Muscle of leg (tissue), 16 donors: ENCODE data around the gene NPIPB2. TPM values are rescaled to one million over a fixed set of nuclear protein-coding genes. Genes with fewer than 3 reads are reported as not detected.
"Not testable (repeated sequence)": the region's sequence is repeated elsewhere in the genome, so short reads cannot be mapped to it uniquely, and the experiment has no call there.

Experiments used
- DNase-seq: peaks from one replicate; pipeline ENCODE4 v3.0.0; 2013
- H3K27ac ChIP-seq: one replicate; pipeline ENCODE4 v1.5.1; 2013; ENCODE audit warnings: mild to moderate bottlenecking, low read length, control low read depth
- H3K27me3 ChIP-seq: one replicate; pipeline ENCODE4 v1.6.1; 2013; ENCODE audit warnings: low read length; ENCODE audit not compliant: control insufficient read depth, insufficient read depth
- H3K36me3 ChIP-seq: one replicate; pipeline ENCODE4 v1.6.1; 2013; ENCODE audit warnings: low read length; ENCODE audit not compliant: control insufficient read depth, insufficient read depth
- H3K4me1 ChIP-seq: one replicate; pipeline ENCODE4 v1.6.1; 2013; ENCODE audit warnings: low read length; ENCODE audit not compliant: control insufficient read depth, insufficient read depth
- H3K4me3 ChIP-seq: one replicate; pipeline ENCODE4 v1.5.1; 2013; ENCODE audit warnings: low read length, control low read depth
- H3K9me3 ChIP-seq: replicated peaks from 2 replicates; pipeline ENCODE4 v1.6.1; 2013; ENCODE audit warnings: low read depth, low read length; ENCODE audit not compliant: control insufficient read depth
- WGBS: methylation state at CpG from one replicate; pipeline ENCODE4 v1.1.5; 2013; ENCODE audit warnings: missing lambda C conversion rate; ENCODE audit not compliant: insufficient coverage; 5-methylcytosine and 5-hydroxymethylcytosine counted together
- long read RNA-seq, 11 donors: transcript quantifications; one replicate each; lab custom pipeline, GENCODE V29; 2026
- polyA plus RNA-seq, 8 donors: library from polyadenylated mRNA; unstranded; fragments of 120-200 nt; gene quantifications; one replicate each; pipeline versions ENCODE4 v1.2.1 to v1.2.3, GENCODE V29; 2013; ENCODE audit warnings: inconsistent platforms in 1 of 8, low replicate concordance in 1 of 8; ENCODE audit not compliant: insufficient read length in 8 of 8, insufficient read depth in 1 of 8
- total RNA-seq: library from RNA; stranded (reverse); fragments of 120-200 nt; gene quantifications from one replicate; pipeline ENCODE4 v1.2.4, GENCODE V29; 2013

NPIPB2 gene
- total RNA-seq (2.5 TPM), polyA plus RNA-seq (1 to 10 TPM in 7 of 8 donors, not detected in 1; 1.5 to 6.5 (median 3.5) TPM)
- long read RNA-seq, donor 1: 0 reads
- long read RNA-seq, donor 2: 0 reads
- long read RNA-seq, donor 3: 0 reads
- long read RNA-seq, donor 4: 0 reads
- long read RNA-seq, donor 5: 0 reads
- long read RNA-seq, donor 6: 0 reads
- long read RNA-seq, donor 7: 0 reads
- long read RNA-seq, donor 8: 0 reads
- long read RNA-seq, donor 9: 0 reads
- long read RNA-seq, donor 10: 0 reads
- long read RNA-seq, donor 11: 0 reads

DNA sequence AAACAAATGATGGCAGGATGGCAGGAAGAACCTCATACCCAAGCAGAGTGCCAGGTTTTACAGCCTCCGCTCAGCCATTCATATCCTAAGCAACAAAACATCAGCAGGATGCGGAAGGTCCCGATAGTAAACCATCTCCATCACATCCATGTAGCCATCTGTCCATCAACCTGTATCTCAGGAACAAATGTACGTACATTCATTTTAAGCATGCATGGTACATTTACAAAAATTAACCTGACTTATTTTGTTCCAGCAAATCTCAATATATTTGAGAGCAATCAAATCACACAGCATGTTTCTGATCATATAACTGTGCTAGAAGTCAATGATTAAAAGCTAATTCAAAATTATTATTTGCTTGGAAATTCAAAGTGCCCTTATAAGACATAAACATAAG lies at the start of gene NPIPB2:
NPIPB2 (minus strand) TSS at position 101 of the 400 bp plus-strand sequence; CDS start at position 101, 0 bp downstream.
- WGBS: no CpG with 5 or more reads among the region's 4 CpGs
- not testable (repeated sequence) for H3K27me3 ChIP-seq, DNase-seq, H3K9me3 ChIP-seq, H3K36me3 ChIP-seq, H3K4me1 ChIP-seq, H3K27ac ChIP-seq, H3K4me3 ChIP-seq

DNA sequence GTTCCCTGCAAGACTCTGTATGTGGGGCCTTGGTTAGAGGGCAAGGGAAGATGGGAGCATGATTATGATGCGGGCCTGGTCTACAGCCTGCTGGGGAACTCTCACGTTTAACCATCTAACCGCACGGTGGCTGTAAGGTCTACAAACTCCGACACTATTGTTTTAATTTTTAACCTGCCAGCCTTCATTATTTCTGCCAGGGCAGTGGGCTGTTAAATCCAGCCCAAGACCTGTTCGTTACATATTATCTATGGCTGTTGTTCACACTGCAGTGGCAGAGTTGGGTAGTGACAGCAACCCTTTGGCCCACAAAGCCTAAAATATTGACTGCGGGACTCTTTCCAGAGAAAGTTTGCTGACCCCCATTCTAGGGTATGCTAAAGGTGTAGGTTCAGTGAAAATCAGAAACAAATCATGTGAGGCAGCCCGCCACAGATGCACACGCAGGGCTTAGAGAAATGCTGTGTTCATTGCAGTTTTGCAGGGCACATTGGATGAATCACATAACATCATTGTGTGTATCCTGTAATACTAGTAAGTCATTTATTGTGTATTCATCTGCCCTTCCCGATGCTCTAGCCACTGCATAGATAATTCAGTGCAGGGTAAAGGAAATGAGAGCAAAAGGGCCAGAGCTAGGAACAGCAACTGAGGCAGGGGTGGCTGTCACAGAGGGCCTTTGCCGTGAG lies 49.0 kb upstream of the NPIPB2 start:
- no peaks in the 10 kb centered on the region for H3K27me3 ChIP-seq
- H3K9me3 ChIP-seq: no peaks in the 10 kb centered on the region
- no peak overlapping the region for H3K4me3 ChIP-seq
- DNase-seq: no peak
- H3K4me1 ChIP-seq: no peaks in the 10 kb centered on the region
- no peaks in the 10 kb centered on the region for H3K36me3 ChIP-seq
- H3K27ac ChIP-seq: no peak overlapping the region
- 77% methylated on average over 6 of the region's 11 CpGs for WGBS

DNA sequence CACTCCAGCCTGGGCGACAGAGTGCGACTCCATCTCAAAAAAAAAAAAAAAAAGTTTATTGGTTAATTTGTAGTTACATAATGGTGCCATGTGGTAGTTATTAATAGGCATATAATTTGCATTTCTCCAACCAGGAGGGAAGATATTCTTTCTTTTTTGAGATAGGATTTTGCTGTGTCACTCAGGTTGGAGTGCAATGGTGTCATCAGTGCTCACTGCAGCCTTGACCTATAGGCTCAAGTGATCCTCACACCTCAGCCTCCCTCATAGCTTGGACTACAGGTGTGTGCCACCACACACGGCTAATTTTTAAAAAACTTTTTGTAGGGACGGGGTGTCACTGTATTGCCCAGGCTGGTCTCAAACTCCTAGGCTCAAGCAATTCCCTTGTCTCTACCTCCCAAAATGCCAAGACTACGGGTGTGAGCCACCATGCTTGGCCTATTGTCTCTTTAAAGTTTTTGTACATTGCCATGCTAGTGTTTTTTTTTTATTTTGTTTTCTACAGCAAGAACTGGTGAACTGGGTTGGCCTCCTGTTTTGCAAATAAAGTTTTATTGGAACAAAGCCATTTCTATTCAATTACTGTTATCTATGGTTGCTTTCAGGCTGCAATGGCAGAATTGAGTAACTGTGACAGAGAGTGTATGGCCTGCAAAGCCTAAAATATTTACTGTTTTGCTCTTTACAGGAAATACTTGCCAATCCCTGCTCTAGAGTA lies 46.6 kb upstream of the NPIPB2 start:
- no peaks in the 10 kb centered on the region for H3K27me3 ChIP-seq
- no peak overlapping the region for H3K4me3 ChIP-seq
- no peaks in the 10 kb centered on the region for H3K9me3 ChIP-seq
- H3K27ac ChIP-seq: no peak overlapping the region
- no peak for DNase-seq
- H3K4me1 ChIP-seq: no peaks in the 10 kb centered on the region
- WGBS: 70% methylated on average over 2 of the region's 5 CpGs
- no peaks in the 10 kb centered on the region for H3K36me3 ChIP-seq

DNA sequence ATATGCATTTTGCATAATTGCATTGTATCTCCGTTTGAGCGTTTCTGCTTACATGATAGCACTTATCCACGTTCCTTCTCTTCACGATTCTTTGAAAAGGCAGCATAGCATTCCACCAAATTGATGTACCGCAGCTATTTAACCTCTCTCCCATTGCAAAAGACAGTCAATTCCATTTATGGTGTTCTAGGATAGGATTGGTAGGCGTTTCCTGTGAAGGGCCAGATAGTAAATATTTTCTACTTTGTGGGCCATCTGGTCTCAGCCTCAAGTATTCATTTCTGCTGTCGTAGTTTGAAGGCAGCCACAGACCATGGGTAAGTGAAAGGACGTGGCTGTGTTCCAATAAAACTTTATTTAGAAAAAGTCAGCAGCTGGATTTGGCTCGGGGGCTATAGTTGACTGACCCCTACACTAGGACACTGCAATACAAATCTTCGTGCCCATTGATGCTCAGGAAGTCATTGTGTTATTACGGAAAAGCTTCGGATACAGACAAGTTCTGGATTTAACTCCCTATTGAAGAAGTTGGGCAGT lies 44.7 kb upstream of the NPIPB2 start:
- Histone ChIP-seq H3K4me3 (no peak overlapping the region), H3K9me3 (no peaks in the 10 kb centered on the region), H3K36me3 (no peaks in the 10 kb centered on the region), H3K27me3 (no peaks in the 10 kb centered on the region), H3K4me1 (no peaks in the 10 kb centered on the region), H3K27ac (no peak overlapping the region)
- no peak for DNase-seq
- WGBS: 100% methylated on average over 1 of the region's 12 CpGs

DNA sequence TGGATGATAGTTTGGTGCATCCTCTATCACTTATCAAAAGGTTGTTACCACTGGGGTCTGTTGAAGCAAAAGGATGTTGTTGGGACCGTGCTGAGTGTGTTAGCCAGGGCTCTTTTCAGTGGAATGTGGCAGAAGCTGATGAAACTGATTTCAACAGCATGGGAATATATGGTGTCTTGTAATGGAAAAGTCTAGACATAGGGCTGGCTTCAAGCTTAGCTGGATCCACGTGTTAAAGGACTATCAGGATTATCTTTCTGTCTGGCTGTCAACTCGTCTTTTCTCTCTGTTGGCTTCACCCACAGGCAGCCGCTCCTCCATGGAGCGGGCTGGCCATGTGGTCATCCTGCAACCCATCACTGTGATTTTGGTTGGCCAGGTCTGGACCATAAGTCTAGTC lies 43.4 kb upstream of the NPIPB2 start:
- WGBS: 51% methylated on average over 5 of the region's 5 CpGs
- Histone ChIP-seq H3K27me3 (no peaks in the 10 kb centered on the region), H3K4me1 (no peaks in the 10 kb centered on the region), H3K9me3 (no peaks in the 10 kb centered on the region), H3K4me3 (no peak overlapping the region), H3K27ac (no peak overlapping the region), H3K36me3 (no peaks in the 10 kb centered on the region)
- no peak for DNase-seq

DNA sequence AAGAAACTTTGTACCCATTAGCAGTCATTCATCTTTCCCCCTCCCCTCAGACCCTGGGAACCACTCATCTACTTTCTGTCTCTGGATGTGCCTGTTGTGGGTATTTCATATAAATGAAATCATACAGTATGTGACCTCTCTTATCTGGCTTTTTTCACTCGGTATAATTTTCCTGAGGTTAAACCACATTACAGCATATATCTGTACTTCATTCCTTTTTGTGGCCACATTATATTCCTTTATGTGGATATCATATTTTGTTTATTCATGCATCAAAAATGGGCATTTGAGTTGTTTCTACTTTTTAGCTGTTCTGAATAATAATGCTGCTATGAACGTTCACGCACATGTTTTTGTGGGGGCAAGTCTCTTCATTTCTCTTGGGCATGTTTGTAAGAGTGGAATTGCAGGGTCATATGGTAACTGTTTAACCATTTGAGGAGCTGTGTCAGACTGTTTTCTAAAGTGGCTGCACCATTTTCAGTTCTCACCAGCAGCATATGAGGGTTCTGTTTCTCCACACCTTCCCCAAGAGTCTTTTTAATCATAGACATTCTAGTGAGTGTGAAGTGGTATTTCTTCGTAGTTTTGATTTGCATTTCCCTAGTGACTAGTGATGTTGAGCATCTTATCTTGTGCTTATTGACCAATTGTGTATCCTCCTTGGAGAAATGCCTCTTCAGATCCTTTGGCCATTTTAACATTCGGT lies 38.4 kb upstream of the NPIPB2 start:
- DNase-seq: no peak
- Histone ChIP-seq H3K27me3 (no peaks in the 10 kb centered on the region), H3K36me3 (no peaks in the 10 kb centered on the region), H3K4me3 (no peak overlapping the region), H3K4me1 (peaks cover 15% of the 10 kb centered on the region), H3K9me3 (no peaks in the 10 kb centered on the region), H3K27ac (no peak overlapping the region)
- WGBS: 72% methylated on average over 2 of the region's 5 CpGs

DNA sequence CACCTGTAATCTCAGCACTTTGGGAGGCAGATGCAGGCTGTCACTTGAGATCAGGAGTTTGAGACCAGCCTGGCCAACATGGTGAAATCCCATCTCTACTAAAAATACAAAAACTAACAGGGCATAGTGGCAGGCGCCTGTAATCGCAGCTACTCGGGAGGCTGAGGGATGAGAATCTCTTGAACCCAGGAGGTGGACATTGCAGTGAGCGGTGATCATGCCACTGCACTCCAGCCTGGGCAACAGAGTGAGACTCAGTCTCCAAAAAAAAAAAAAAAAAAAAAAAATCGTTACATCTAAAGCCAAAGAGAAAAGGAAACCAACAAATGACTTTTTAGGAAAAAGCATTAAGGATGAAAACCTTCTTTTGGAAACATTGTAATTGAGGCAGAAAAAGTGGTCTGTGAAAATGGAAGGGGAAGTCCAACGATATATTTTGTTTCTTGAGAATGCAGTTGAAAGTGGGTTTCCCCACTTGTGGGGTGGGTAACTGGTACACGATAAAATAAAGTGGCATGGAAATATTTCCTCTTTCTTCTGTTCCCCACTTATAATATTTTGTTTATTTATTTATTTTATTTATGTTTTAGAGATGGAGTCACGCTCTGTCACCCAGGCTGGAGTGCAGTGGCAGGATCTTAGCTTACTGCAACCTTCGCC lies 37.3 kb upstream of the NPIPB2 start:
- DNase-seq: no peak

DNA sequence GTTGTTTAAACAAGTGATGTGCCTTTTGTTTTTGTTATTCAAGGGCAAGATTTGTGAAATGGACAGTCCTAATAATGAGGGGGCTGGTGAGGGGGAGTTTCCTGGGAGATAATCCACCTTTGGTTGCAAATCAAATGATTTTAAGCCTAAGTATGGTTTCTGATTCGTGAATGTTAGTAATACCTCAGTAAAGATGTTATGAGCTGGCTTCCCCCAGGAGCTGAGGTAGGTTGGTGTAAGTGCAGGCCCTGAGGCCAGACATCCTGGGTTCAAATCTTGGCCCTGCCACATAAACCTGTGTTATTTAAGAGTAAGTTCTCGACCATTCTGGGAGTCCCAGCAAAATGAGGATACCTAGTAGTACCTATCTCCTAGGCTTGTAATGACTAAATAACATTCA lies 36.2 kb upstream of the NPIPB2 start:
- 63% methylated on average over 1 of the region's 2 CpGs for whole genome bisulfite sequencing
- H3K4me1 ChIP-seq: peaks cover 15% of the 10 kb centered on the region
- H3K27me3 ChIP-seq: no peaks in the 10 kb centered on the region
- peaks cover 7% of the 10 kb centered on the region for H3K36me3 ChIP-seq
- H3K4me3 ChIP-seq: no peak overlapping the region
- DNase-seq: no peak
- no peak overlapping the region for H3K27ac ChIP-seq
- no peaks in the 10 kb centered on the region for H3K9me3 ChIP-seq

More for the DNA sequence above, 37.3 kb upstream of the NPIPB2 start:
- Histone ChIP-seq H3K27ac (no peak overlapping the region), H3K27me3 (no peaks in the 10 kb centered on the region), H3K36me3 (peaks cover under 1% of the 10 kb centered on the region), H3K4me3 (no peak overlapping the region), H3K4me1 (peaks cover 15% of the 10 kb centered on the region), H3K9me3 (no peaks in the 10 kb centered on the region)
- 100% methylated on average over 1 of the region's 9 CpGs for WGBS

DNA sequence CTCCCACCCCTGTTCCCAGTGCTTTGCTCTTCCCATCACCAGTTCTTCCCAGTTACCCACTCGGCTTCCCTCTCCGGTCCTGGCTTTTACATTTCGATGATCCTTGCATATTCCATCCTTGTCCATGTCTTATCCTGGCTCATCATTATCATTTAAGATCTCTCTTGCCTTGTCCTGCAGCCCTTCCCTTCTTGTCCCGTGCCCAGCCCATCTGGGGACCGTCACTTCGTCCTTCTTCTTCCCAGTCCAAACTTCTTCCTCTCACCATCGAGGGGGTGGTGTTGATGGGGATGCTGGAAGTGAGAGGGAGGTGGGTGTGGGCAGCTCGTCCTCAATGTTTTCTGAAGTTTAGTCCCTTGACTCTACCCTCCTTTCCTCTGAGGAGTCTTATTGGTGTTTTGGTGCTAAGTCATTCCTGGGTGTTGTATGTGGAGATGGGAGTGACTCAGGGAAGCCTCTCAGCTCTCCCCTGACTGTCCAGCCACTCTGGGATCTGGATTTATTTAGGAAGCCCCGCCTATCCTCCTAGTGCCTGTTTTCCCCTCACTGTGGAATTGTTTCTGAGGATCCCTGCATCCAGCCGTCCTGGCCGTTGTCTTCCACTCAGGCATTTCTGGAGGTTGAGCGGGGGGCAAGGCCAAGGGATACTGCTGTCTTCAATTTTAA lies 35.7 kb upstream of the NPIPB2 start:
- no peaks in the 10 kb centered on the region for H3K27me3 ChIP-seq
- H3K27ac ChIP-seq: no peak overlapping the region
- whole genome bisulfite sequencing: 35% methylated on average over 4 of the region's 12 CpGs
- H3K36me3 ChIP-seq: peaks cover 7% of the 10 kb centered on the region
- DNase-seq: peak; percentile 36
- H3K4me3 ChIP-seq: peak overlapping the region; percentile 87
- no peaks in the 10 kb centered on the region for H3K9me3 ChIP-seq
- H3K4me1 ChIP-seq: peaks cover 15% of the 10 kb centered on the region
